Kidney (tissue), 14 donors: ENCODE data around the gene PDHB. TPM values are rescaled to one million over a fixed set of nuclear protein-coding genes. Genes with fewer than 3 reads are reported as not detected.

Experiments
- DNase-seq, 5 donors: peaks; one replicate each; pipeline ENCODE4 v3.0.0-alpha.2; 2013 to 2020
- FAIRE-seq: peaks from 2 replicates; lab custom pipeline; 2012; peaks lifted over from hg19 to GRCh38; lab: Jason Lieb, UNC
- H3K27ac ChIP-seq, 2 donors: one replicate each; pipeline ENCODE4 v1.7.0; 2013; ENCODE audit warnings: low read depth in 2 of 2, low read length in 2 of 2, inconsistent platforms in 1 of 2
- H3K27me3 ChIP-seq: one replicate; pipeline ENCODE4 v1.7.1; 2013; ENCODE audit warnings: low read length, inconsistent platforms; ENCODE audit not compliant: control insufficient read depth, insufficient read depth
- H3K36me3 ChIP-seq, 3 donors: one replicate each; pipeline versions ENCODE4 v1.7.0 to v1.7.1; 2013; ENCODE audit warnings: low read length in 3 of 3, control low read depth in 1 of 3, inconsistent platforms in 1 of 3; ENCODE audit not compliant: insufficient read depth in 3 of 3, control insufficient read depth in 2 of 3
- H3K4me1 ChIP-seq, 3 donors: one replicate each; pipeline versions ENCODE4 v1.7.0 to v1.7.1; 2013; ENCODE audit warnings: low read length in 3 of 3, inconsistent platforms in 1 of 3, low read depth in 1 of 3; ENCODE audit not compliant: control insufficient read depth in 2 of 3, insufficient read depth in 2 of 3
- H3K4me3 ChIP-seq, 3 donors: one replicate each; pipeline versions ENCODE4 v1.7.0 to v1.8.1; 2013; ENCODE audit warnings: low read length in 3 of 3, control low read depth in 1 of 3, inconsistent platforms in 1 of 3
- H3K9ac ChIP-seq, 3 donors: one replicate each; pipeline versions ENCODE4 v1.7.0 to v1.7.1; 2013; ENCODE audit warnings: low read length in 3 of 3, control low read depth in 1 of 3, inconsistent platforms in 1 of 3
- H3K9me3 ChIP-seq, 3 donors: one replicate each; pipeline versions ENCODE4 v1.7.0 to v1.7.1; 2013; ENCODE audit warnings: low read length in 3 of 3, control low read depth in 1 of 3, inconsistent platforms in 1 of 3; ENCODE audit not compliant: control insufficient read depth in 2 of 3, insufficient read depth in 1 of 3
- intact Hi-C: fragments of 100-400 bp; cut with DNase I; formaldehyde crosslinking; loops from one replicate; pipeline ENCODE4 v1.11.1; 2022
- polyA plus RNA-seq: library from polyadenylated mRNA; stranded (reverse); fragments of 350-450 nt; fragmentation: Illumina TruSeq; extraction: RNeasy Lipid Tissue Mini Kit (QIAGEN cat#74804); gene quantifications from one replicate; pipeline ENCODE4 v1.2.3, GENCODE V29; 2014; ENCODE audit warnings: low read depth, low replicate concordance; ENCODE audit not compliant: insufficient read depth
- total RNA-seq: library from RNA; stranded (reverse); fragmentation: NEBNext Ultra II Directional; extraction: Animal tissue kit (Norgen Biotek cat#: 25700); gene quantifications from one replicate; pipeline ENCODE4 v1.2.1, GENCODE V29; 2021
- TF ChIP-seq, protein P1 (sequence below): IDR thresholded peaks from 3 replicates; pipeline ENCODE4 v1.5.1; 2012; ENCODE audit warnings: mild to moderate bottlenecking, moderate library complexity, borderline replicate concordance; ENCODE audit not compliant: insufficient read depth; ENCODE audit errors: extremely low read depth
- donor health status: control.
- donor health status: control.
- donor health status: control.
- donor health status: control.
- donor health status: control.
- donor health status: DM: yes; HTN: yes; CAD: no.
- donor health status: Normal renal cell carcinoma (clear cell type).

PDHB gene
- total and polyA plus RNA-seq, 2 donors from 2014 or later = 71.7 to 138 TPM

DNA sequence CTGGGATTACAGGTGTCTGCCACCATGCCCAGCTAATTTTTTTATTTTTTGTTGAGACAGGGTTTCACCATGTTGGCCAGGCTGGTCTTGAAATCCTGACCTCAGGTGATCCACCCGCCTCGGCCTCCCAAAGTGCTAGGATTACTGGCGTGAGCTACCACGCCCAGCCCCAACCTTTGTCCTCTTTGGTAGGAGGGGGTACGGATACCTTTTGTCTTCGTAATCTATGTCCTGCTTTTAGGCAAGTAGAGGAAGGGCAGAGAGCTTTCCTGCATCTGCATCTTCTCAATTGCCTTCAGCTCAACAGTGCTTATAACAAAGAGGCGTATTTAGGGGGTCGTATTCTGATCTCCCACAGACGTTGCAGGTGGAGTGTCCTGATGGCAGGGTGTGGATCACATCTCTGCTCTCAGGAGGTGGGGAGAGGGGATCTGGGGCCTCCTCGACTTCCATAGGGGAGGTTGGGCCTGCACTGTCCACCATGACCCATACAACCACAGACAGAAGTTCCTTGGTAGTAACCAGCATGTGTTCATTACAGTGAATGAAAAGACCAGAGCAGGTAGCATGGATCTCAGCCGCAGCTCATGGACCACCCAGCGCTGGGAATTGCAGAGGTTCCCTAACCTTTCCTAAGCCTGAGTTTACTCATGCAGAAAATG lies 36.9 kb upstream of the PDHB start:
- Histone ChIP-seq H3K9me3 (no peaks in the 10 kb centered on the region), H3K4me1 (peaks cover 0 to 17% (median 10%) of the 10 kb centered on the region in 3 donors), H3K4me3 (no peak overlapping the region), H3K27me3 (no peaks in the 10 kb centered on the region), H3K9ac (no peak overlapping the region), H3K27ac (peak overlapping the region; percentile 59 to 80), H3K36me3 (no peaks in the 10 kb centered on the region)
- FAIRE-seq (no peak), DNase-seq (no peak)
- TF ChIP-seq, protein P1, sequence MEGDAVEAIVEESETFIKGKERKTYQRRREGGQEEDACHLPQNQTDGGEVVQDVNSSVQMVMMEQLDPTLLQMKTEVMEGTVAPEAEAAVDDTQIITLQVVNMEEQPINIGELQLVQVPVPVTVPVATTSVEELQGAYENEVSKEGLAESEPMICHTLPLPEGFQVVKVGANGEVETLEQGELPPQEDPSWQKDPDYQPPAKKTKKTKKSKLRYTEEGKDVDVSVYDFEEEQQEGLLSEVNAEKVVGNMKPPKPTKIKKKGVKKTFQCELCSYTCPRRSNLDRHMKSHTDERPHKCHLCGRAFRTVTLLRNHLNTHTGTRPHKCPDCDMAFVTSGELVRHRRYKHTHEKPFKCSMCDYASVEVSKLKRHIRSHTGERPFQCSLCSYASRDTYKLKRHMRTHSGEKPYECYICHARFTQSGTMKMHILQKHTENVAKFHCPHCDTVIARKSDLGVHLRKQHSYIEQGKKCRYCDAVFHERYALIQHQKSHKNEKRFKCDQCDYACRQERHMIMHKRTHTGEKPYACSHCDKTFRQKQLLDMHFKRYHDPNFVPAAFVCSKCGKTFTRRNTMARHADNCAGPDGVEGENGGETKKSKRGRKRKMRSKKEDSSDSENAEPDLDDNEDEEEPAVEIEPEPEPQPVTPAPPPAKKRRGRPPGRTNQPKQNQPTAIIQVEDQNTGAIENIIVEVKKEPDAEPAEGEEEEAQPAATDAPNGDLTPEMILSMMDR = no peak
- intact Hi-C loops = no loop called here

DNA sequence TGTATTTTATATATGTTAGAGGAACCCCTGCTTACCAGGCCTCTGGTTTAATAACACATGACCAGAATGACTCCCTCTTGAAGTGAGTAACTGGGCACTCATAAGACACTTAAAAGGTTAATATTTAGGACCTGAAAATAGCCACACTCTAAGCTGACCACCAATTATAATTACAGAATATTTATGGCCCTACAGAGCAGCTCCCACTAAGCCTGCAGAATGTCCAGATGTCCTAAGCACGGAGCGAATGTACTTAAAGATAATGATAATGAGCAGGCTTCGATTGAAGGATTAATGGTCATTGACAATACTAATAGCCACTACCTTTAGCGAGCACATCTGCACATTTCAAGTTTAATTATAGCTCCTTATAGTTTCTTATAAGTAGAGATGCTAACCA lies 35.5 kb upstream of the PDHB start:
- FAIRE-seq = no peak
- Histone ChIP-seq H3K27ac (no peak overlapping the region), H3K27me3 (no peaks in the 10 kb centered on the region)

DNA sequence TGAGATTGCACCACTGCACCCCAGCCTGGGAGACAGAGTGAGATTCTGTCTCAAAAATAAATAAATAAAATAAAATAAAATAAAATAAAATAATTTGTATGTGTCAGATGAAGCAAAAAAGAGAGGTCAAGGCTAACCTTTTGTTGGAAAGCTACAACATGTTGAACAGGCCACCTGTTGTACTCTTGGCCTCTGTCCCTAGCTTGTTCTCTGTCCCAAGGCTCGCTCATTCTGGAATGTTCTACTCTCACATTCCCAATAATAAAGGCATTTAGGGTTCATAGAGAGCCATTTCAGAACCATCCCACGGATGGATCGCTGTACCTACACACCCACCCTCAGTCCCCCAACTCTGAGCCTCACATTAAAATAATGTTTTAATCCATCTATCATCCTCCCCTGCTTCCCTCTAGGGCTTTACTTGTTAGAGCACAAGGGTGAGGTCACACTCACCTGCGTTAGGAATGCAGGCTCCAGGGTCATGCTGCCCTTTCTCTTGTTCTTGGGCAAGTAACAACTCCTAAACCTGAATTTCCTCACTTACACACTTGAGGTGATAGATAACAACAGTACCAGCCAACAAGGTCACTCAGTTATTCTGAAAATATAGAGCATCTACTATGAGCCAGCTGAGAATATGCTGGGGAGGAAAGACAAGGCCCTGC lies 33.4 kb upstream of the PDHB start:
- H3K9ac ChIP-seq = no peak overlapping the region
- no peaks in the 10 kb centered on the region for H3K27me3 ChIP-seq
- H3K9me3 ChIP-seq = no peaks in the 10 kb centered on the region
- FAIRE-seq (no peak), DNase-seq (no peak)
- no peaks in the 10 kb centered on the region for H3K36me3 ChIP-seq
- no peak overlapping the region for H3K4me3 ChIP-seq
- H3K27ac ChIP-seq = no peak overlapping the region
- peaks cover 0 to 18% (median 13%) of the 10 kb centered on the region in 3 donors for H3K4me1 ChIP-seq
- TF ChIP-seq, protein P1 = no peak
- intact Hi-C loops = no loop called here

More for the DNA sequence above, 35.5 kb upstream of the PDHB start:
- peaks cover 0 to 13% (median 10%) of the 10 kb centered on the region in 3 donors for H3K4me1 ChIP-seq
- no peak overlapping the region for H3K9ac ChIP-seq
- no peak overlapping the region for H3K4me3 ChIP-seq
- TF ChIP-seq, protein P1 = no peak
- no peaks in the 10 kb centered on the region for H3K36me3 ChIP-seq
- DNase-seq = no peak
- intact Hi-C loops = no loop called here
- H3K9me3 ChIP-seq = no peaks in the 10 kb centered on the region
